Peyer's patch (tissue), 4 donors: ENCODE data around the gene TPP2.

Experiments
- CTCF ChIP-seq, 6 experiments: fragments of 450-650 bp in 4 of 6; fragments of 200-600 bp in 2 of 6; sonication (generic) in 1 of 6; IDR thresholded peaks; one replicate each; pipeline ENCODE4 v1.5.1; 2017 to 2019; ENCODE audit warnings: antibody characterized with exemption in 6 of 6, mild to moderate bottlenecking in 3 of 6, moderate library complexity in 1 of 6
- POLR2A ChIP-seq, 2 donors: fragments of 450-650 bp; IDR thresholded peaks; one replicate each; pipeline ENCODE4 v1.5.1; 2017; ENCODE audit warnings: antibody characterized with exemption in 2 of 2, mild to moderate bottlenecking in 2 of 2, moderate library complexity in 2 of 2

- TF ChIP-seq CTCF (IDR thresholded peaks at IDR 0.05): no peak
- no peak for TF ChIP-seq POLR2A (IDR thresholded peaks at IDR 0.05)
These were observed 40.0 kb upstream of the TPP2 start for GRCh38 chr13:102556806-102557205.
